ENCODE measurements around the gene SLC34A1. TPM values are rescaled to one million over a fixed set of nuclear protein-coding genes. Genes with fewer than 3 reads are reported as not detected.

The SLC34A1 gene
- total and polyA plus RNA-seq, 2 experiments from 2014 or later: not detected

GRCh38 chr5:177430140-177430951 lies 46.1 kb downstream of the SLC34A1 start:
- Mint-ChIP-seq H3K27me3 (ENCODE audit: insufficient read depth, low read depth, poor library complexity) (peaks cover 16% of the 10 kb centered on the region), H3K4me3 (no peak overlapping the region; the same call in 2 of the 3 replicates), H3K36me3 (ENCODE audit: low read depth) (peaks cover 21% of the 10 kb centered on the region), H3K4me1 (peaks cover 22% of the 10 kb centered on the region), H3K9me3 (no peaks in the 10 kb centered on the region; the same call in 2 of the 3 replicates), H3K27ac (no peak overlapping the region)
- DNase-seq (ENCODE audit: low spot score) (no peak), ATAC-seq (no peak)
- no peak overlapping the region for H3K27ac ChIP-seq (ENCODE audit: low read depth)
- no peak overlapping the region for H2AFZ ChIP-seq
- H3K4me3 ChIP-seq: no peak overlapping the region
- peaks cover 17% of the 10 kb centered on the region for H3K4me1 ChIP-seq (ENCODE audit: insufficient read depth)
- H3K9me2 ChIP-seq (ENCODE audit: insufficient read depth): no peaks in the 10 kb centered on the region
- peaks cover under 1% of the 10 kb centered on the region; the same call in 1 of the 2 replicates for H3K36me3 ChIP-seq (ENCODE audit: insufficient read depth)
- H4K20me1 ChIP-seq (replicated peaks; ENCODE audit: insufficient read depth): peaks cover 13% of the 10 kb centered on the region
- no peak overlapping the region for H3K4me2 ChIP-seq
- no peaks in the 10 kb centered on the region for H3K27me3 ChIP-seq (ENCODE audit: insufficient read depth)
- TF ChIP-seq, protein P1, sequence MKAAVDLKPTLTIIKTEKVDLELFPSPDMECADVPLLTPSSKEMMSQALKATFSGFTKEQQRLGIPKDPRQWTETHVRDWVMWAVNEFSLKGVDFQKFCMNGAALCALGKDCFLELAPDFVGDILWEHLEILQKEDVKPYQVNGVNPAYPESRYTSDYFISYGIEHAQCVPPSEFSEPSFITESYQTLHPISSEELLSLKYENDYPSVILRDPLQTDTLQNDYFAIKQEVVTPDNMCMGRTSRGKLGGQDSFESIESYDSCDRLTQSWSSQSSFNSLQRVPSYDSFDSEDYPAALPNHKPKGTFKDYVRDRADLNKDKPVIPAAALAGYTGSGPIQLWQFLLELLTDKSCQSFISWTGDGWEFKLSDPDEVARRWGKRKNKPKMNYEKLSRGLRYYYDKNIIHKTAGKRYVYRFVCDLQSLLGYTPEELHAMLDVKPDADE (IDR thresholded peaks at IDR 0.05): no peak
- TF ChIP-seq, protein P2, sequence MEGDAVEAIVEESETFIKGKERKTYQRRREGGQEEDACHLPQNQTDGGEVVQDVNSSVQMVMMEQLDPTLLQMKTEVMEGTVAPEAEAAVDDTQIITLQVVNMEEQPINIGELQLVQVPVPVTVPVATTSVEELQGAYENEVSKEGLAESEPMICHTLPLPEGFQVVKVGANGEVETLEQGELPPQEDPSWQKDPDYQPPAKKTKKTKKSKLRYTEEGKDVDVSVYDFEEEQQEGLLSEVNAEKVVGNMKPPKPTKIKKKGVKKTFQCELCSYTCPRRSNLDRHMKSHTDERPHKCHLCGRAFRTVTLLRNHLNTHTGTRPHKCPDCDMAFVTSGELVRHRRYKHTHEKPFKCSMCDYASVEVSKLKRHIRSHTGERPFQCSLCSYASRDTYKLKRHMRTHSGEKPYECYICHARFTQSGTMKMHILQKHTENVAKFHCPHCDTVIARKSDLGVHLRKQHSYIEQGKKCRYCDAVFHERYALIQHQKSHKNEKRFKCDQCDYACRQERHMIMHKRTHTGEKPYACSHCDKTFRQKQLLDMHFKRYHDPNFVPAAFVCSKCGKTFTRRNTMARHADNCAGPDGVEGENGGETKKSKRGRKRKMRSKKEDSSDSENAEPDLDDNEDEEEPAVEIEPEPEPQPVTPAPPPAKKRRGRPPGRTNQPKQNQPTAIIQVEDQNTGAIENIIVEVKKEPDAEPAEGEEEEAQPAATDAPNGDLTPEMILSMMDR (conservative IDR thresholded peaks at IDR 0.05; ENCODE audit: low read depth in 2 of 2): no peak
- TF ChIP-seq, protein P3, sequence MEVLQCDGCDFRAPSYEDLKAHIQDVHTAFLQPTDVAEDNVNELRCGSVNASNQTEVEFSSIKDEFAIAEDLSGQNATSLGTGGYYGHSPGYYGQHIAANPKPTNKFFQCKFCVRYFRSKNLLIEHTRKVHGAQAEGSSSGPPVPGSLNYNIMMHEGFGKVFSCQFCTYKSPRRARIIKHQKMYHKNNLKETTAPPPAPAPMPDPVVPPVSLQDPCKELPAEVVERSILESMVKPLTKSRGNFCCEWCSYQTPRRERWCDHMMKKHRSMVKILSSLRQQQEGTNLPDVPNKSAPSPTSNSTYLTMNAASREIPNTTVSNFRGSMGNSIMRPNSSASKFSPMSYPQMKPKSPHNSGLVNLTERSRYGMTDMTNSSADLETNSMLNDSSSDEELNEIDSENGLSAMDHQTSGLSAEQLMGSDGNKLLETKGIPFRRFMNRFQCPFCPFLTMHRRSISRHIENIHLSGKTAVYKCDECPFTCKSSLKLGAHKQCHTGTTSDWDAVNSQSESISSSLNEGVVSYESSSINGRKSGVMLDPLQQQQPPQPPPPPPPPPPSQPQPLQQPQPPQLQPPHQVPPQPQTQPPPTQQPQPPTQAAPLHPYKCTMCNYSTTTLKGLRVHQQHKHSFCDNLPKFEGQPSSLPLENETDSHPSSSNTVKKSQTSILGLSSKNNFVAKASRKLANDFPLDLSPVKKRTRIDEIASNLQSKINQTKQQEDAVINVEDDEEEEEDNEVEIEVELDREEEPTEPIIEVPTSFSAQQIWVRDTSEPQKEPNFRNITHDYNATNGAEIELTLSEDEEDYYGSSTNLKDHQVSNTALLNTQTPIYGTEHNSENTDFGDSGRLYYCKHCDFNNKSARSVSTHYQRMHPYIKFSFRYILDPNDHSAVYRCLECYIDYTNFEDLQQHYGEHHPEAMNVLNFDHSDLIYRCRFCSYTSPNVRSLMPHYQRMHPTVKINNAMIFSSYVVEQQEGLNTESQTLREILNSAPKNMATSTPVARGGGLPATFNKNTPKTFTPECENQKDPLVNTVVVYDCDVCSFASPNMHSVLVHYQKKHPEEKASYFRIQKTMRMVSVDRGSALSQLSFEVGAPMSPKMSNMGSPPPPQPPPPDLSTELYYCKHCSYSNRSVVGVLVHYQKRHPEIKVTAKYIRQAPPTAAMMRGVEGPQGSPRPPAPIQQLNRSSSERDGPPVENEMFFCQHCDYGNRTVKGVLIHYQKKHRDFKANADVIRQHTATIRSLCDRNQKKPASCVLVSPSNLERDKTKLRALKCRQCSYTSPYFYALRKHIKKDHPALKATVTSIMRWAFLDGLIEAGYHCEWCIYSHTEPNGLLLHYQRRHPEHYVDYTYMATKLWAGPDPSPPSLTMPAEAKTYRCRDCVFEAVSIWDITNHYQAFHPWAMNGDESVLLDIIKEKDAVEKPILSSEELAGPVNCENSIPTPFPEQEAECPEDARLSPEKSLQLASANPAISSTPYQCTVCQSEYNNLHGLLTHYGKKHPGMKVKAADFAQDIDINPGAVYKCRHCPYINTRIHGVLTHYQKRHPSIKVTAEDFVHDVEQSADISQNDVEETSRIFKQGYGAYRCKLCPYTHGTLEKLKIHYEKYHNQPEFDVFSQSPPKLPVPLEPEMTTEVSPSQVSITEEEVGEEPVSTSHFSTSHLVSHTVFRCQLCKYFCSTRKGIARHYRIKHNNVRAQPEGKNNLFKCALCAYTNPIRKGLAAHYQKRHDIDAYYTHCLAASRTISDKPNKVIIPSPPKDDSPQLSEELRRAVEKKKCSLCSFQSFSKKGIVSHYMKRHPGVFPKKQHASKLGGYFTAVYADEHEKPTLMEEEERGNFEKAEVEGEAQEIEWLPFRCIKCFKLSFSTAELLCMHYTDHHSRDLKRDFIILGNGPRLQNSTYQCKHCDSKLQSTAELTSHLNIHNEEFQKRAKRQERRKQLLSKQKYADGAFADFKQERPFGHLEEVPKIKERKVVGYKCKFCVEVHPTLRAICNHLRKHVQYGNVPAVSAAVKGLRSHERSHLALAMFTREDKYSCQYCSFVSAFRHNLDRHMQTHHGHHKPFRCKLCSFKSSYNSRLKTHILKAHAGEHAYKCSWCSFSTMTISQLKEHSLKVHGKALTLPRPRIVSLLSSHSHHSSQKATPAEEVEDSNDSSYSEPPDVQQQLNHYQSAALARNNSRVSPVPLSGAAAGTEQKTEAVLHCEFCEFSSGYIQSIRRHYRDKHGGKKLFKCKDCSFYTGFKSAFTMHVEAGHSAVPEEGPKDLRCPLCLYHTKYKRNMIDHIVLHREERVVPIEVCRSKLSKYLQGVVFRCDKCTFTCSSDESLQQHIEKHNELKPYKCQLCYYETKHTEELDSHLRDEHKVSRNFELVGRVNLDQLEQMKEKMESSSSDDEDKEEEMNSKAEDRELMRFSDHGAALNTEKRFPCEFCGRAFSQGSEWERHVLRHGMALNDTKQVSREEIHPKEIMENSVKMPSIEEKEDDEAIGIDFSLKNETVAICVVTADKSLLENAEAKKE (CRISPR knock-in tag; IDR thresholded peaks at IDR 0.05): no peak
- TF ChIP-seq CREB1 (CRISPR knock-in tag; IDR thresholded peaks at IDR 0.05; ENCODE audit: low read depth): no peak
- no peak for TF ChIP-seq EZH2 (IDR thresholded peaks at IDR 0.05; ENCODE audit: low read depth, unreplicated experiment)
- TF ChIP-seq, protein P4, sequence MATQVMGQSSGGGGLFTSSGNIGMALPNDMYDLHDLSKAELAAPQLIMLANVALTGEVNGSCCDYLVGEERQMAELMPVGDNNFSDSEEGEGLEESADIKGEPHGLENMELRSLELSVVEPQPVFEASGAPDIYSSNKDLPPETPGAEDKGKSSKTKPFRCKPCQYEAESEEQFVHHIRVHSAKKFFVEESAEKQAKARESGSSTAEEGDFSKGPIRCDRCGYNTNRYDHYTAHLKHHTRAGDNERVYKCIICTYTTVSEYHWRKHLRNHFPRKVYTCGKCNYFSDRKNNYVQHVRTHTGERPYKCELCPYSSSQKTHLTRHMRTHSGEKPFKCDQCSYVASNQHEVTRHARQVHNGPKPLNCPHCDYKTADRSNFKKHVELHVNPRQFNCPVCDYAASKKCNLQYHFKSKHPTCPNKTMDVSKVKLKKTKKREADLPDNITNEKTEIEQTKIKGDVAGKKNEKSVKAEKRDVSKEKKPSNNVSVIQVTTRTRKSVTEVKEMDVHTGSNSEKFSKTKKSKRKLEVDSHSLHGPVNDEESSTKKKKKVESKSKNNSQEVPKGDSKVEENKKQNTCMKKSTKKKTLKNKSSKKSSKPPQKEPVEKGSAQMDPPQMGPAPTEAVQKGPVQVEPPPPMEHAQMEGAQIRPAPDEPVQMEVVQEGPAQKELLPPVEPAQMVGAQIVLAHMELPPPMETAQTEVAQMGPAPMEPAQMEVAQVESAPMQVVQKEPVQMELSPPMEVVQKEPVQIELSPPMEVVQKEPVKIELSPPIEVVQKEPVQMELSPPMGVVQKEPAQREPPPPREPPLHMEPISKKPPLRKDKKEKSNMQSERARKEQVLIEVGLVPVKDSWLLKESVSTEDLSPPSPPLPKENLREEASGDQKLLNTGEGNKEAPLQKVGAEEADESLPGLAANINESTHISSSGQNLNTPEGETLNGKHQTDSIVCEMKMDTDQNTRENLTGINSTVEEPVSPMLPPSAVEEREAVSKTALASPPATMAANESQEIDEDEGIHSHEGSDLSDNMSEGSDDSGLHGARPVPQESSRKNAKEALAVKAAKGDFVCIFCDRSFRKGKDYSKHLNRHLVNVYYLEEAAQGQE (IDR thresholded peaks at IDR 0.05; ENCODE audit: unreplicated experiment): no peak
- TF ChIP-seq NANOG (IDR thresholded peaks at IDR 0.05; ENCODE audit: borderline replicate concordance): no peak
- TF ChIP-seq ZNF114 (CRISPR knock-in tag; IDR thresholded peaks at IDR 0.05): no peak
- no peak for TF ChIP-seq EZH2phosphoT487 (IDR thresholded peaks at IDR 0.05; ENCODE audit: unreplicated experiment)
- no peak for TF ChIP-seq ZNF331 (CRISPR knock-in tag; IDR thresholded peaks at IDR 0.05; ENCODE audit: low read depth)
- TF ChIP-seq JUNB (IDR thresholded peaks at IDR 0.05; ENCODE audit: unreplicated experiment): no peak
- peaks cover 21% of the 10 kb centered on the region for H3K79me2 ChIP-seq (replicated peaks; ENCODE audit: insufficient read depth)
- H3F3A ChIP-seq (replicated peaks; ENCODE audit: low read depth): peaks cover 12% of the 10 kb centered on the region

All from GM23338 (cell line).